ENCODE results near the gene GALE. TPM values are rescaled to one million over a fixed set of nuclear protein-coding genes. Genes with fewer than 3 reads are reported as not detected.

Gene GALE
- total and polyA plus RNA-seq, 2 of the 13 experiments (the other 11 are each of a cell fraction or from before 2014, with no cell fraction given) = 85.2 to 88.4 TPM

- TF ChIP-seq AKNA (CRISPR knock-in tag; IDR thresholded peaks at IDR 0.05; ENCODE audit: borderline replicate concordance) (no peak), ZNF605 (CRISPR knock-in tag; IDR thresholded peaks at IDR 0.05) (peak; percentile 50; the same call in 1 of the 2 replicates), ZNF660 (CRISPR knock-in tag; IDR thresholded peaks at IDR 0.05; ENCODE audit: borderline replicate concordance, low read depth) (no peak), ZMAT3 (CRISPR knock-in tag; conservative IDR thresholded peaks at IDR 0.05) (no peak; the same call in 1 of the 2 replicates), HDAC2 (CRISPR knock-in tag; IDR thresholded peaks at IDR 0.05) (peak; percentile 77), ZNF276 (CRISPR knock-in tag; IDR thresholded peaks at IDR 0.05; ENCODE audit: low read depth) (no peak), DMAP1 (CRISPR knock-in tag; IDR thresholded peaks at IDR 0.05) (peak; percentile 89; the same call in 1 of the 2 replicates), ZNF326 (CRISPR knock-in tag; IDR thresholded peaks at IDR 0.05; ENCODE audit: borderline replicate concordance) (no peak), SP4 (CRISPR knock-in tag; IDR thresholded peaks at IDR 0.05) (peak; percentile 61), ZNF501 (CRISPR knock-in tag; IDR thresholded peaks at IDR 0.05) (peak; percentile 61), POLR2G (IDR thresholded peaks at IDR 0.05; ENCODE audit: low read depth, low read length) (peak; percentile 92), CTCF (CRISPR knock-in tag; IDR thresholded peaks at IDR 0.05) (no peak), NAIF1 (CRISPR knock-in tag; IDR thresholded peaks at IDR 0.05; ENCODE audit: borderline replicate concordance) (peak; percentile 37; the same call in 1 of the 2 replicates), ERF (CRISPR knock-in tag; IDR thresholded peaks at IDR 0.05) (peak; percentile 78; the same call in 1 of the 2 replicates), MAFG (CRISPR knock-in tag; IDR thresholded peaks at IDR 0.05) (no peak), ZNF235 (CRISPR knock-in tag; IDR thresholded peaks at IDR 0.05; ENCODE audit: borderline replicate concordance) (0 out of 2 replicates have a peak, but pooled peaks have one; percentile 20), POLR2A (IDR thresholded peaks at IDR 0.05; ENCODE audit: insufficient read depth in 1 of 2, low read depth in 2 of 2, low read length in 2 of 2) (peak; percentile 84 to 99), THAP9 (CRISPR knock-in tag; IDR thresholded peaks at IDR 0.05; ENCODE audit: borderline replicate concordance) (0 out of 2 replicates have a peak, but pooled peaks have one; percentile 34)
Measured at GRCh38 chr1:23777979-23778814, 22.4 kb downstream of the GALE start, which contains the start of gene PITHD1 (continued).
